ENCODE measurements around the gene EEPD1.
"Not testable (repeated sequence)": the region's sequence is repeated elsewhere in the genome, so short reads cannot be mapped to it uniquely, and the experiment has no call there.

DNA sequence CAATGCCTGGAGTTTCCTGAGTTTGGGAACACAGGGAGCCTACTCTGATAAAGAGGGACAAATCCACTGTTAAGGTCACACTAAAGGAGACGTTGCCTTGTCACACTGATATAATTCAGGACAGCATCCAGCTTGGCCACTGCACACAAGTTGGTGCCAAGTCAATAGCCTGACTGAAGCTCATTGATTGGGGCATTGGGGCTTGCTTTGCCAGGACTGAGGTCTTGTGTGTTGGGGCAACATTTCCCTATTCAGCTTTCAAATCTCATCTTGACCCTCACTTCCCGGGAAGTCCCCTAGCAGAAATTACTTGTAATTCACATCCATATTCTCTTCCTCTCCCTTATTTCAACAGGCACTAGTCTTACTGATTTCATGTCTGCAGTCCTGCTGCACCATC, 3.8 kb upstream of the EEPD1 start:
- TF ChIP-seq, protein P1, sequence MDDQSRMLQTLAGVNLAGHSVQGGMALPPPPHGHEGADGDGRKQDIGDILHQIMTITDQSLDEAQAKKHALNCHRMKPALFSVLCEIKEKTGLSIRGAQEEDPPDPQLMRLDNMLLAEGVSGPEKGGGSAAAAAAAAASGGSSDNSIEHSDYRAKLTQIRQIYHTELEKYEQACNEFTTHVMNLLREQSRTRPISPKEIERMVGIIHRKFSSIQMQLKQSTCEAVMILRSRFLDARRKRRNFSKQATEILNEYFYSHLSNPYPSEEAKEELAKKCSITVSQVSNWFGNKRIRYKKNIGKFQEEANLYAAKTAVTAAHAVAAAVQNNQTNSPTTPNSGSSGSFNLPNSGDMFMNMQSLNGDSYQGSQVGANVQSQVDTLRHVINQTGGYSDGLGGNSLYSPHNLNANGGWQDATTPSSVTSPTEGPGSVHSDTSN (IDR thresholded peaks at IDR 0.05) = not testable (repeated sequence)
- not testable (repeated sequence) for TF ChIP-seq RCOR1 (IDR thresholded peaks at IDR 0.05; ENCODE audit: low read depth, low read length); CHD2 (IDR thresholded peaks at IDR 0.05; ENCODE audit: low read length, partially characterized antibody)
